IPS-20b (cell line): ENCODE results near the gene CXADR.
"Not testable (repeated sequence)": the region's sequence is repeated elsewhere in the genome, so short reads cannot be mapped to it uniquely, and the experiment has no call there.

Experiments
- H3K27ac ChIP-seq: one replicate; pipeline ENCODE4 v1.5.1; 2013; ENCODE audit warnings: low read length
- H3K27me3 ChIP-seq: 2 replicates; pipeline ENCODE4 v1.6.1; 2013; ENCODE audit warnings: mild to moderate bottlenecking, low read length, inconsistent platforms; ENCODE audit not compliant: insufficient read depth
- H3K36me3 ChIP-seq: 2 replicates; pipeline ENCODE4 v1.6.1; 2013; ENCODE audit warnings: low read depth, mild to moderate bottlenecking, inconsistent platforms, low read length, moderate library complexity; ENCODE audit not compliant: insufficient read depth
- H3K4me1 ChIP-seq: 2 replicates; pipeline ENCODE4 v1.6.1; 2013; ENCODE audit warnings: mild to moderate bottlenecking, control low read depth, inconsistent platforms, low read length, moderate library complexity; ENCODE audit not compliant: insufficient read depth
- H3K4me3 ChIP-seq: 2 replicates; pipeline ENCODE4 v1.5.1; 2013; ENCODE audit warnings: mild to moderate bottlenecking, low read length, inconsistent platforms
- H3K9ac ChIP-seq: 2 replicates; pipeline ENCODE4 v1.6.1; 2013; ENCODE audit warnings: low read depth, mild to moderate bottlenecking, inconsistent platforms, low read length, moderate library complexity
- H3K9me3 ChIP-seq: 2 replicates; pipeline ENCODE4 v1.6.1; 2013; ENCODE audit warnings: mild to moderate bottlenecking, low read depth, low read length, inconsistent platforms; ENCODE audit not compliant: insufficient read depth

Gene CXADR

GRCh38 chr21:17482928-17483327 is 29.9 kb upstream of the CXADR start:
- no peaks in the 10 kb centered on the region for H3K4me1 ChIP-seq
- no peaks in the 10 kb centered on the region for H3K27me3 ChIP-seq
- no peak overlapping the region for H3K4me3 ChIP-seq
- no peaks in the 10 kb centered on the region for H3K36me3 ChIP-seq
- H3K9me3 ChIP-seq: no peaks in the 10 kb centered on the region
- H3K9ac ChIP-seq: no peak overlapping the region
- H3K27ac ChIP-seq: no peak overlapping the region

- H3K9me3 ChIP-seq: no peaks in the 10 kb centered on the region
- H3K9ac ChIP-seq: no peak overlapping the region
- no peak overlapping the region for H3K4me3 ChIP-seq
- no peaks in the 10 kb centered on the region for H3K27me3 ChIP-seq
- H3K27ac ChIP-seq: no peak overlapping the region
- no peaks in the 10 kb centered on the region for H3K36me3 ChIP-seq
- H3K4me1 ChIP-seq: no peaks in the 10 kb centered on the region
Measured at GRCh38 chr21:17488620-17489019, 24.2 kb upstream of the CXADR start.

GRCh38 chr21:17489565-17489964 is 23.3 kb upstream of the CXADR start:
- H3K9ac ChIP-seq, H3K4me3 ChIP-seq, H3K27ac ChIP-seq, H3K36me3 ChIP-seq, H3K27me3 ChIP-seq, H3K4me1 ChIP-seq, H3K9me3 ChIP-seq: not testable (repeated sequence)

- no peaks in the 10 kb centered on the region for H3K4me1 ChIP-seq
- no peaks in the 10 kb centered on the region for H3K27me3 ChIP-seq
- H3K36me3 ChIP-seq: no peaks in the 10 kb centered on the region
- H3K27ac ChIP-seq: no peak overlapping the region
- no peak overlapping the region for H3K4me3 ChIP-seq
- H3K9me3 ChIP-seq: no peaks in the 10 kb centered on the region
- no peak overlapping the region for H3K9ac ChIP-seq
Measured at GRCh38 chr21:17491716-17492414, 21.0 kb upstream of the CXADR start.

GRCh38 chr21:17492415-17493168 is 20.3 kb upstream of the CXADR start:
- H3K4me3 ChIP-seq: no peak overlapping the region
- H3K36me3 ChIP-seq: no peaks in the 10 kb centered on the region
- no peaks in the 10 kb centered on the region for H3K27me3 ChIP-seq
- no peaks in the 10 kb centered on the region for H3K9me3 ChIP-seq
- H3K4me1 ChIP-seq: no peaks in the 10 kb centered on the region
- no peak overlapping the region for H3K9ac ChIP-seq
- H3K27ac ChIP-seq: no peak overlapping the region

- H3K27me3 ChIP-seq: no peaks in the 10 kb centered on the region
- H3K4me1 ChIP-seq: no peaks in the 10 kb centered on the region
- H3K36me3 ChIP-seq: no peaks in the 10 kb centered on the region
- no peak overlapping the region for H3K27ac ChIP-seq
- H3K9ac ChIP-seq: no peak overlapping the region
- H3K9me3 ChIP-seq: no peaks in the 10 kb centered on the region
- H3K4me3 ChIP-seq: no peak overlapping the region
Measured at GRCh38 chr21:17494051-17494450, 18.8 kb upstream of the CXADR start.

- H3K36me3 ChIP-seq: no peaks in the 10 kb centered on the region
- H3K27ac ChIP-seq: no peak overlapping the region
- H3K9me3 ChIP-seq: no peaks in the 10 kb centered on the region
- H3K27me3 ChIP-seq: no peaks in the 10 kb centered on the region
- H3K4me1 ChIP-seq: no peaks in the 10 kb centered on the region
- no peak overlapping the region for H3K9ac ChIP-seq
- H3K4me3 ChIP-seq: no peak overlapping the region
Measured at GRCh38 chr21:17495680-17496079, 17.2 kb upstream of the CXADR start.

- no peak overlapping the region for H3K4me3 ChIP-seq
- H3K27ac ChIP-seq: no peak overlapping the region
- no peaks in the 10 kb centered on the region for H3K4me1 ChIP-seq
- no peaks in the 10 kb centered on the region for H3K9me3 ChIP-seq
- H3K27me3 ChIP-seq: no peaks in the 10 kb centered on the region
- H3K9ac ChIP-seq: no peak overlapping the region
- no peaks in the 10 kb centered on the region for H3K36me3 ChIP-seq
Measured at GRCh38 chr21:17497316-17497715, 15.5 kb upstream of the CXADR start.

GRCh38 chr21:17498586-17498985 is 14.3 kb upstream of the CXADR start:
- Histone ChIP-seq H3K4me1 (no peaks in the 10 kb centered on the region), H3K36me3 (no peaks in the 10 kb centered on the region), H3K4me3 (no peak overlapping the region), H3K9me3 (no peaks in the 10 kb centered on the region), H3K27ac (no peak overlapping the region), H3K27me3 (no peaks in the 10 kb centered on the region), H3K9ac (no peak overlapping the region)

- Histone ChIP-seq H3K4me1 (no peaks in the 10 kb centered on the region), H3K9ac (no peak overlapping the region), H3K27me3 (no peaks in the 10 kb centered on the region), H3K9me3 (0 out of 2 replicates have a peak, but pooled peaks cover 3% of the 10 kb centered on the region), H3K4me3 (no peak overlapping the region), H3K27ac (no peak overlapping the region), H3K36me3 (no peaks in the 10 kb centered on the region)
Measured at GRCh38 chr21:17501107-17502006, 11.5 kb upstream of the CXADR start.

GRCh38 chr21:17502985-17503384 is 9.9 kb upstream of the CXADR start:
- H3K9ac ChIP-seq, H3K36me3 ChIP-seq, H3K27ac ChIP-seq, H3K4me1 ChIP-seq, H3K9me3 ChIP-seq, H3K27me3 ChIP-seq, H3K4me3 ChIP-seq: not testable (repeated sequence)
